Esophagus muscularis mucosa (tissue), 3 donors: ENCODE measurements around the gene CYP3A4.

Experiments
- POLR2A ChIP-seq: fragments of 450-650 bp; IDR thresholded peaks from one replicate; pipeline ENCODE4 v1.6.1; 2017; ENCODE audit warnings: antibody characterized with exemption, moderate library complexity, mild to moderate bottlenecking, low read depth
- TF ChIP-seq, protein P1 (sequence below), 3 experiments: fragments of 200-600 bp in 2 of 3; fragments of 450-650 bp in 1 of 3; sonication (generic) in 2 of 3; IDR thresholded peaks; one replicate each; pipeline ENCODE4 v1.5.1; 2017 to 2019; ENCODE audit warnings: antibody characterized with exemption in 3 of 3, mild to moderate bottlenecking in 2 of 3, moderate library complexity in 1 of 3

DNA sequence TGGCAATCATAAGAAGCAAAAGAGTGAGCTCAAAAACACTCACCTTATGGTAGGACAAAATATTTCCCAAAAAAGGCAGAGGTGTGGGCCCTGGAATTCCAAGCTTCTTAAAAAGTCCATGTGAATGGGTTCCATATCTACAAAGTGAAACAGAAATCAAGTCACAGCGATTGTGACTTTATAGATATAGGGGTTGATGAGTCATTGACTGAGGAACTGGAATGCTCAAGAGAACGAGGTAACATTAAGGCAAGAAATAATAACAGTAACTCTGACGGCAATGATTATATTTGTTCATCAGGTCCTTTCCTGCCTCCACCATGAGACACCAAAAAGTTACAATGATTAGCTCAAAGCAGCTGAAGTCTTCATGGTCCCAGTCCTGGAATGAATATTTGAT lies 4.0 kb downstream of the CYP3A4 start:
- TF ChIP-seq, protein P1, sequence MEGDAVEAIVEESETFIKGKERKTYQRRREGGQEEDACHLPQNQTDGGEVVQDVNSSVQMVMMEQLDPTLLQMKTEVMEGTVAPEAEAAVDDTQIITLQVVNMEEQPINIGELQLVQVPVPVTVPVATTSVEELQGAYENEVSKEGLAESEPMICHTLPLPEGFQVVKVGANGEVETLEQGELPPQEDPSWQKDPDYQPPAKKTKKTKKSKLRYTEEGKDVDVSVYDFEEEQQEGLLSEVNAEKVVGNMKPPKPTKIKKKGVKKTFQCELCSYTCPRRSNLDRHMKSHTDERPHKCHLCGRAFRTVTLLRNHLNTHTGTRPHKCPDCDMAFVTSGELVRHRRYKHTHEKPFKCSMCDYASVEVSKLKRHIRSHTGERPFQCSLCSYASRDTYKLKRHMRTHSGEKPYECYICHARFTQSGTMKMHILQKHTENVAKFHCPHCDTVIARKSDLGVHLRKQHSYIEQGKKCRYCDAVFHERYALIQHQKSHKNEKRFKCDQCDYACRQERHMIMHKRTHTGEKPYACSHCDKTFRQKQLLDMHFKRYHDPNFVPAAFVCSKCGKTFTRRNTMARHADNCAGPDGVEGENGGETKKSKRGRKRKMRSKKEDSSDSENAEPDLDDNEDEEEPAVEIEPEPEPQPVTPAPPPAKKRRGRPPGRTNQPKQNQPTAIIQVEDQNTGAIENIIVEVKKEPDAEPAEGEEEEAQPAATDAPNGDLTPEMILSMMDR (IDR thresholded peaks at IDR 0.05): no peak
- TF ChIP-seq POLR2A: no peak
